WTC11 (cell line): ENCODE data around the gene CHMP1B.

Experiments used
- CREB1 ChIP-seq: sonication (generic); formaldehyde crosslinking; IDR thresholded peaks from 2 replicates; pipeline ENCODE4 v1.8.0; 2023; ENCODE audit warnings: mild to moderate bottlenecking, missing genetic modification reagents
- FOXK1 ChIP-seq: sonication (generic); formaldehyde crosslinking; IDR thresholded peaks from 2 replicates; pipeline ENCODE4 v1.8.0; 2022; ENCODE audit warnings: mild to moderate bottlenecking, moderate library complexity, missing genetic modification reagents
- FOXP1 ChIP-seq: sonication (generic); formaldehyde crosslinking; IDR thresholded peaks from 2 replicates; pipeline ENCODE4 v1.8.0; 2022; ENCODE audit warnings: missing genetic modification reagents, mild to moderate bottlenecking, moderate library complexity, borderline replicate concordance
- JUN ChIP-seq: sonication (generic); formaldehyde crosslinking; IDR thresholded peaks from 2 replicates; pipeline ENCODE4 v1.8.0; 2023; ENCODE audit warnings: mild to moderate bottlenecking, missing genetic modification reagents
- NFYB ChIP-seq: sonication (generic); formaldehyde crosslinking; conservative IDR thresholded peaks from 2 replicates; pipeline ENCODE4 v1.8.0; 2022; ENCODE audit warnings: low read depth, missing genetic modification reagents
- SOX15 ChIP-seq: fragments of 250-450 bp; sonication (Bioruptor Pico); IDR thresholded peaks from 2 replicates; pipeline ENCODE4 v1.9.0; 2021; ENCODE audit warnings: mild to moderate bottlenecking
- ZNF138 ChIP-seq: sonication (generic); formaldehyde crosslinking; conservative IDR thresholded peaks from 2 replicates; pipeline ENCODE4 v1.8.1; 2022; ENCODE audit warnings: mild to moderate bottlenecking, moderate library complexity, missing genetic modification reagents
- TF ChIP-seq, protein P1 (sequence below): fragments of 200-600 bp; IDR thresholded peaks from 2 replicates; pipeline ENCODE4 v1.8.0; 2022; ENCODE audit warnings: antibody characterized with exemption
- TF ChIP-seq, protein P2 (sequence below): sonication (generic); formaldehyde crosslinking; IDR thresholded peaks from 2 replicates; pipeline ENCODE4 v1.8.0; 2022; ENCODE audit warnings: mild to moderate bottlenecking, missing genetic modification reagents
- TF ChIP-seq, protein P3 (sequence below): sonication (generic); formaldehyde crosslinking; IDR thresholded peaks from 2 replicates; pipeline ENCODE4 v1.8.1; 2022; ENCODE audit warnings: low read depth, mild to moderate bottlenecking, moderate library complexity, missing genetic modification reagents, borderline replicate concordance
- TF ChIP-seq, protein P4 (sequence below): sonication (generic); formaldehyde crosslinking; IDR thresholded peaks from 2 replicates; pipeline ENCODE4 v1.8.0; 2023; ENCODE audit warnings: mild to moderate bottlenecking, missing genetic modification reagents
- TF ChIP-seq, protein P5 (sequence below): sonication (generic); formaldehyde crosslinking; IDR thresholded peaks from 2 replicates; pipeline ENCODE4 v1.8.0; 2022; ENCODE audit warnings: mild to moderate bottlenecking, missing genetic modification reagents
- TF ChIP-seq, protein P6 (sequence below): fragments of 250-450 bp; sonication (Bioruptor Pico); conservative IDR thresholded peaks from 2 replicates; pipeline ENCODE4 v1.9.0; 2021; ENCODE audit warnings: mild to moderate bottlenecking

DNA sequence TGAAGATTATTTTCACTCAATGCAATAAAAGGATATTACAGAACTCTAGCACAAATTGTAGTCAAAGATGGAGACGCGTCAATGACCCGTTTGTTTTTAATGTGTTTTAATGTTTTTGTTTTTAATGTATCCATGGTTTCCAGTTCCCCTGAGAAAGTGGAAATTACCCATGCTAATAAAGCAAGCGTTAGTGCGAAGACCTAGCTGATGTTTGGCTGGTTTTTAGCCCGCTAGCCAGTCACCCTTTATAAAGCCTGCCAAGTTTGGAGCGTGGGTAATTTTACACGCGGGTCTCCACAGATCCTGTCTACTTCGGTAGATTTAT is 430 bp upstream of the CHMP1B start:
- no peak for TF ChIP-seq ZNF138
- no peak for TF ChIP-seq FOXP1 (CRISPR knock-in tag)
- no peak for TF ChIP-seq JUN (CRISPR knock-in tag)
- TF ChIP-seq, protein P1, sequence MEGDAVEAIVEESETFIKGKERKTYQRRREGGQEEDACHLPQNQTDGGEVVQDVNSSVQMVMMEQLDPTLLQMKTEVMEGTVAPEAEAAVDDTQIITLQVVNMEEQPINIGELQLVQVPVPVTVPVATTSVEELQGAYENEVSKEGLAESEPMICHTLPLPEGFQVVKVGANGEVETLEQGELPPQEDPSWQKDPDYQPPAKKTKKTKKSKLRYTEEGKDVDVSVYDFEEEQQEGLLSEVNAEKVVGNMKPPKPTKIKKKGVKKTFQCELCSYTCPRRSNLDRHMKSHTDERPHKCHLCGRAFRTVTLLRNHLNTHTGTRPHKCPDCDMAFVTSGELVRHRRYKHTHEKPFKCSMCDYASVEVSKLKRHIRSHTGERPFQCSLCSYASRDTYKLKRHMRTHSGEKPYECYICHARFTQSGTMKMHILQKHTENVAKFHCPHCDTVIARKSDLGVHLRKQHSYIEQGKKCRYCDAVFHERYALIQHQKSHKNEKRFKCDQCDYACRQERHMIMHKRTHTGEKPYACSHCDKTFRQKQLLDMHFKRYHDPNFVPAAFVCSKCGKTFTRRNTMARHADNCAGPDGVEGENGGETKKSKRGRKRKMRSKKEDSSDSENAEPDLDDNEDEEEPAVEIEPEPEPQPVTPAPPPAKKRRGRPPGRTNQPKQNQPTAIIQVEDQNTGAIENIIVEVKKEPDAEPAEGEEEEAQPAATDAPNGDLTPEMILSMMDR, result no peak
- no peak for TF ChIP-seq SOX15 (CRISPR knock-in tag)
- TF ChIP-seq, protein P2, sequence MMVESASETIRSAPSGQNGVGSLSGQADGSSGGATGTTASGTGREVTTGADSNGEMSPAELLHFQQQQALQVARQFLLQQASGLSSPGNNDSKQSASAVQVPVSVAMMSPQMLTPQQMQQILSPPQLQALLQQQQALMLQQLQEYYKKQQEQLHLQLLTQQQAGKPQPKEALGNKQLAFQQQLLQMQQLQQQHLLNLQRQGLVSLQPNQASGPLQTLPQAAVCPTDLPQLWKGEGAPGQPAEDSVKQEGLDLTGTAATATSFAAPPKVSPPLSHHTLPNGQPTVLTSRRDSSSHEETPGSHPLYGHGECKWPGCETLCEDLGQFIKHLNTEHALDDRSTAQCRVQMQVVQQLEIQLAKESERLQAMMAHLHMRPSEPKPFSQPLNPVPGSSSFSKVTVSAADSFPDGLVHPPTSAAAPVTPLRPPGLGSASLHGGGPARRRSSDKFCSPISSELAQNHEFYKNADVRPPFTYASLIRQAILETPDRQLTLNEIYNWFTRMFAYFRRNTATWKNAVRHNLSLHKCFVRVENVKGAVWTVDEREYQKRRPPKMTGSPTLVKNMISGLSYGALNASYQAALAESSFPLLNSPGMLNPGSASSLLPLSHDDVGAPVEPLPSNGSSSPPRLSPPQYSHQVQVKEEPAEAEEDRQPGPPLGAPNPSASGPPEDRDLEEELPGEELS (CRISPR knock-in tag), result no peak
- no peak for TF ChIP-seq CREB1 (CRISPR knock-in tag)
- TF ChIP-seq, protein P3, sequence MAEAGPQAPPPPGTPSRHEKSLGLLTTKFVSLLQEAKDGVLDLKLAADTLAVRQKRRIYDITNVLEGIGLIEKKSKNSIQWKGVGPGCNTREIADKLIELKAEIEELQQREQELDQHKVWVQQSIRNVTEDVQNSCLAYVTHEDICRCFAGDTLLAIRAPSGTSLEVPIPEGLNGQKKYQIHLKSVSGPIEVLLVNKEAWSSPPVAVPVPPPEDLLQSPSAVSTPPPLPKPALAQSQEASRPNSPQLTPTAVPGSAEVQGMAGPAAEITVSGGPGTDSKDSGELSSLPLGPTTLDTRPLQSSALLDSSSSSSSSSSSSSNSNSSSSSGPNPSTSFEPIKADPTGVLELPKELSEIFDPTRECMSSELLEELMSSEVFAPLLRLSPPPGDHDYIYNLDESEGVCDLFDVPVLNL, result no peak
- TF ChIP-seq, protein P4, sequence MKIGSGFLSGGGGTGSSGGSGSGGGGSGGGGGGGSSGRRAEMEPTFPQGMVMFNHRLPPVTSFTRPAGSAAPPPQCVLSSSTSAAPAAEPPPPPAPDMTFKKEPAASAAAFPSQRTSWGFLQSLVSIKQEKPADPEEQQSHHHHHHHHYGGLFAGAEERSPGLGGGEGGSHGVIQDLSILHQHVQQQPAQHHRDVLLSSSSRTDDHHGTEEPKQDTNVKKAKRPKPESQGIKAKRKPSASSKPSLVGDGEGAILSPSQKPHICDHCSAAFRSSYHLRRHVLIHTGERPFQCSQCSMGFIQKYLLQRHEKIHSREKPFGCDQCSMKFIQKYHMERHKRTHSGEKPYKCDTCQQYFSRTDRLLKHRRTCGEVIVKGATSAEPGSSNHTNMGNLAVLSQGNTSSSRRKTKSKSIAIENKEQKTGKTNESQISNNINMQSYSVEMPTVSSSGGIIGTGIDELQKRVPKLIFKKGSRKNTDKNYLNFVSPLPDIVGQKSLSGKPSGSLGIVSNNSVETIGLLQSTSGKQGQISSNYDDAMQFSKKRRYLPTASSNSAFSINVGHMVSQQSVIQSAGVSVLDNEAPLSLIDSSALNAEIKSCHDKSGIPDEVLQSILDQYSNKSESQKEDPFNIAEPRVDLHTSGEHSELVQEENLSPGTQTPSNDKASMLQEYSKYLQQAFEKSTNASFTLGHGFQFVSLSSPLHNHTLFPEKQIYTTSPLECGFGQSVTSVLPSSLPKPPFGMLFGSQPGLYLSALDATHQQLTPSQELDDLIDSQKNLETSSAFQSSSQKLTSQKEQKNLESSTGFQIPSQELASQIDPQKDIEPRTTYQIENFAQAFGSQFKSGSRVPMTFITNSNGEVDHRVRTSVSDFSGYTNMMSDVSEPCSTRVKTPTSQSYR, result no peak
- no peak for TF ChIP-seq NFYB (CRISPR knock-in tag)
- TF ChIP-seq, protein P5, sequence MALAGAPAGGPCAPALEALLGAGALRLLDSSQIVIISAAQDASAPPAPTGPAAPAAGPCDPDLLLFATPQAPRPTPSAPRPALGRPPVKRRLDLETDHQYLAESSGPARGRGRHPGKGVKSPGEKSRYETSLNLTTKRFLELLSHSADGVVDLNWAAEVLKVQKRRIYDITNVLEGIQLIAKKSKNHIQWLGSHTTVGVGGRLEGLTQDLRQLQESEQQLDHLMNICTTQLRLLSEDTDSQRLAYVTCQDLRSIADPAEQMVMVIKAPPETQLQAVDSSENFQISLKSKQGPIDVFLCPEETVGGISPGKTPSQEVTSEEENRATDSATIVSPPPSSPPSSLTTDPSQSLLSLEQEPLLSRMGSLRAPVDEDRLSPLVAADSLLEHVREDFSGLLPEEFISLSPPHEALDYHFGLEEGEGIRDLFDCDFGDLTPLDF, result no peak
- TF ChIP-seq, protein P6, sequence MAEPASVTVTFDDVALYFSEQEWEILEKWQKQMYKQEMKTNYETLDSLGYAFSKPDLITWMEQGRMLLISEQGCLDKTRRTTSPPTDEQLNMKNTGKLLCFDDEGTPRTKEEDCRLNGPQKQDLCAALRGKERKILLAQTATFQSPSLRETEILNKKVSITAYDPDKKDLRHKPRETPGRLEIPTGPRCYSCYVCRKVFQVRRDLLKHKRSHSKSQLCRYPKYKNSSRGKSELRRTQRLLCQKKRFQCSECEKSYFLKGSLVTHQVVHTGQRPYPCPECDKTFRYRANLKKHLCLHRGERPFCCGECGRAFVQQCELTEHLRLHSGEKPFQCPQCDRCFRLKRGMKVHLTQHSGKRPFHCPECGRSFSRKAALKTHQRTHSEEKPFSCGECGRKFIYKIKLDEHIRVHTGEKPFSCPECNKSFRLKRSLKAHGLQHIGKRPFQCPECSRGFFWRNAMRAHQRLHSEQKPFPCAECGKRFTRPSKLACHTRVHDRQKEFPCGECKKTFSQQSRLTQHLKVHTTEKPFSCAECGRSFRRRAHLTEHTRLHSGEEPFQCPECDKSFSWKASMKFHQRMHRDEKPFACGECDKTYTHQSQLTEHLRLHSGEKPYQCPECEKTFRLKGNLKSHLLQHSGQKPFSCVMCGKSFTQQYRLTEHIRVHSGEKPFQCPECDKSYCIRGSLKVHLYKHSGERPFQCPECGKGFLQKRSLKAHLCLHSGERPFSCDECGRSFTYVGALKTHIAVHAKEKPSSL (CRISPR knock-in tag), result no peak
- TF ChIP-seq FOXK1, result no peak
